ENCODE data around the gene EARS2.
"Not testable (repeated sequence)": the region's sequence is repeated elsewhere in the genome, so short reads cannot be mapped to it uniquely, and the experiment has no call there.

EARS2 gene

DNA sequence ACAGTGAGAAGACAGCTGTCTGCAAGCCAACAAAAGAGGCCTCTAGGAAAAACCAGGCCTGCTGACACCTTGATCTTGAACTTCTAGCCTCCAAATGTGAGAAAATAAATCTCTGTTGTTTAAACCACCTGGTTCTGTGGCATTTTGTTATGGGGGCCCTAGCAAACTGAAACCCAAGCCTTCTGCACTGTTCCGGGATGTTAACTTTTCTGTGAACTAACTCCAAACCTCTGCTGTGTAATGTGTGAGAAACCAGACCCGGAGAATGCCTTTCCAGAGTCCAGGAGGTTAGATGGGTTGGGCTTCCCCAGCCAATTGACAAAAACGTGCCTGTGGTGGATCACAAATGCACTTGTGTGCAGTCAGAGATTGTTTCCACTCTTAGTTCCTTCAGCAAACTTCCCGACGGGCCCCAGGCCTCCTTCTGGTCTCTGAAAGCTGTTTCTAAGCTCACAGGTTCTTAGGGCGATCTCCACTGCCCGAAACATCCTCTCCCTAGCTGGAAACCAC lies 33.2 kb downstream of the EARS2 start:
- DNase-seq = no peak

DNA sequence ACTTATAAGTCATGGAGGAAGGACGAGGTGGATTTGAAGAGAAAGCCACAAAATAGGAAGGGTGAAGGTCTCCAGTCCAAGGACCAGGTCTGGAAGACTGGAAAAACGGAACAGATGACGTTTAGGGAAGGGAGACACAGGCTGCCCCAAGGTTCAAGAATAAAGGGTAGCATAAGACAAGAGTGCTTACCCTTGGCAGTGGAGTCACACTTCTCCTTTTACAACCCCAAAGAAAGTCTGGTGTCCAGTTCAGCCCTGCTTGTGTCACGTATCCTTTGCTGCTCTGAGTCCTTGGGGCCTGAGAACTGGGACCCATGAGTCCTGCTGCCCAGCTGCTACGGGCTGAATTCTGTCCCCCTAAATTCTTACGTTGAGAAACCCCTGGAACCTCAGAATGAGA lies 33.8 kb downstream of the EARS2 start:
- no peak for DNase-seq

DNA sequence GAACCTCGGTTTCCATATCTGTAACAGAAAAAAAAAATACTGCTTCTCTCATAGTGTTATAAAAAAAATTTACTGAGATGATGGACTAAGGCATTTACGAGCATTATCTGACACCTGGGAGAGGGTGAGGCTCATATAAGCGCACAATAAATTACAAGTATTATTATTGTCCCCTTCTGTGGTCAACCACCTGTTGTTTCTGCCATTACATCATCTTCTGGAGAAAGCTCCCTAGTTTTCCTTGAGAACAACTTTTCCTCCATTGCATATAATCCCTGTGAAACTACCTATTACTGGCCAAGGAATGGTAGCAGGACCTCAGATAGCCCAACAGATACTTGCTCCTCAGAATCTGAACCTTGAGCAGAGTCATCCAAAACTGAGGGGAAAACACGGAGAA lies 35.2 kb downstream of the EARS2 start:
- DNase-seq = no peak

DNA sequence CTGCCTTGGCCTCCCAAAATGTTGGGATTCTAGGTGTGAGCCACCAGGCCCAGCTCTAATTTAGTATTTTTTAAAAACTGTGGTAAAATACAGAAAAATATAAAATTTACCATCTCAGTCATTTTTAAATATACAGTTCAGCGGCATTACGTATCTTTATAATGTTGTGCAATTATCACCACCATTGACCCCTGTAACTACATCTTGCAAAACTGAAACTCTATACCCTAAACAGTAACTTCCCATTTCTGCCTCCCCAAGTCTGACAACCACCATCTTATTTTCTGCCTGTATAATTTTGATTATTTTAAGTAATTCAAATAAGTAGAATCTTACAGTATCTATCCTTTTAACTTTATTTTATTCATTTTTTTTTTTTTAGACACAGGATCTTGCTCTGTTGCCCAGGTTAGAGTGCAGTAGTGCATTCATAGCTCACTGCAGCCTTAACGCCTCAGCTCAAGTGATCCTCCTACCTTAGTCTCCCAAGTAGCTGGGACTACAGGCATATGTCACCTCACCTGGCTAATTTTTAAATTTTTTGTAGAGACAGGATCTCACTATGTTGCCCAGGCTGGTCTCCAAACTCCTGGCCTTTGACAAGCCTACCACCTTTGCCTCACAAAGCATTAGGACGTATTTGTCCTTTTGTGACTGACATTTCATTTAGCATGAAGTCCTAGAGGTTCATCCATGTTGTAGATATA lies 36.0 kb downstream of the EARS2 start:
- DNase-seq = no peak

DNA sequence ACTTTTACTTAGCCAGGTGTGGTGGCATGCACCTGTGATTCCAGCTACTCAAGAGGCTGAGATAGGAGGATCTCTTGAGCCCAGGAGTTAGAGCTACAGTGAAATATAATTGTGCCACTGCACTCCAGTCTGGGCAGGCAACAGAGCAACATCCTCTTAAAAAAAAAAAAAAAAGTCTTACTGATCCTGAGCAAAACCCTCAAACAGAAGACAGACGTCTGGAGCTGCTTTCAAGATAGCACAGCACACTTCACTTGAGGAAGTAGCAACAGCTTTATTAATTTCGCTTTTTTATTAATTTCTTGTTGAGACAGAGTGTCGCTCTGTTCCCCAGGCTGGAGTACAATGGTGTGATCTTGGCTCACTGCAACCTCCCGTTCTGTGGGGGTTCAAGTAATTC lies 36.6 kb downstream of the EARS2 start:
- DNase-seq = no peak

DNA sequence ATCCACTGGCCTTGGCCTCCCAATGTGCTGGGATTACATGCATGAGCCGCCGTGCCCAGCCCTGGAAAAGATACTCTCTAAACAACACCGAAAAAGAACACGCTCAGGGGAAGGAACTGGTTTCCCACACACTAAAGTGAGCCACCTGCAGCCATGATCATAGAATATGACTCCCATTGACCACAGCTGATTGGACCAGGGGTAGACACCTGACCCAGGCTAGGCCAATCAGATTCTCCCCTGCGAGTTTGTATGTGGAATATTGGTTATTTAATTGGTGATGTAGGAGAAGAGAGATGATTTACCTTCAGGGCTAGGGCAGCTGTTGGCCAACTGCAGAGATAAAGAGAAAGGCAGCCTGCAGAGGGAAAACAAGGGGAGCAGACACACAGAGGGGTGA lies 37.9 kb downstream of the EARS2 start:
- no peak for DNase-seq

DNA sequence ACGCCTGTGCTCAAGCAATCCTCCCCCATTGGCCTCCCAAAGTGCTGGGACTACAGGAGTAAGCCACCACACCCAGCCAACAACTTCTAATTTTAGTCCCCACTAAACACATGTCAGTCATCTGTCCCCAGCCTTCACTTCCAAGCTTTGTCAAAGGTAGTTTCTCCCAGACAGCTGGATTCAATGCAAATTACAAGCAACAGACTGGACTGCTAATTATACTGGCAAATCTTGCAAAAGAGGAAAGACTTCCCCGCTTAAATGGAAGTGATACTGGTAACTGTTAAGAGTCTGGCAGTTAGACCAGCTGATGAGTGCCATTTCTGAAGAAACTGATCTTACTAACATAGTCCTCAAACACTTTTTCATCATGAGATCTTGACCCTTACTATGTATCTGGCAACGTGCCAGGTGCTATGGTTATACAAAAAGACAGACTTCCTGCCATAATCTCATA lies 38.7 kb downstream of the EARS2 start:
- DNase-seq = no peak

DNA sequence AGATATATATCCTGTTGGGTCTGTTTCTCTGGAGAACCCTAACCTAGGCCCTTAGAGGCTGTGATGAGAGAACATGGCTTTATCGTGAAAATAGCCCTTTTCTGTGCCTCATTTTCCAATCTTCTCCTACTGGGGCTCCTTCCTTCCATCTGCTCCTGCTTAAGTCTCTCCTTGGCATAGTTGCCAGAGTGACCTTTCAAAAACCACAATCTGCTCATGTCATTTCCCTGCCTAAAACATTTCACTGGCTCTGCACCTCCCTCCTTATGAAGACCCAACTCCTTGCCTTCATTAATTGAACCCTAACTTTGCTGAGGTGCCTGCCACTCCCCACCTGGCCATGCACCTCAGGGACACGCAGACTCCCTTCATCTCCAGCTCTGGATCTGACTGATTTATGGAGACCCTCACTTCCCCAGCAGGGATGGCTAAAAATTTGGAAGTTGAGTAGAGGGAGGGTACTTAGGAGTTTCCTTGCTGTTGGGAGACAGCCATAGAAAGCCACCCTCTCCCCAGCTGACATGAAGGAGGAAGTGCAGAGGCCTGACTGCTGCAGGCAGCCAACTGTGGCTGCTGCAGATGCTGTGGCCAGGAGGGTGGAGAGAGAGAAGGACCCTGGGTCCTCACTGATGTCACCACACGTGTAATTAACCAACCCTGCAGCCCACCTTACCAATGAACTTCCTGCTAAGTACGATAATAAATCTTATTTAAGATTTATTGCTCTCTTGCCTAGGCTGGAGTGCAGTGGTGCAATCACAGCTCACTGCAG lies 40.6 kb downstream of the EARS2 start:
- no peak for DNase-seq

DNA sequence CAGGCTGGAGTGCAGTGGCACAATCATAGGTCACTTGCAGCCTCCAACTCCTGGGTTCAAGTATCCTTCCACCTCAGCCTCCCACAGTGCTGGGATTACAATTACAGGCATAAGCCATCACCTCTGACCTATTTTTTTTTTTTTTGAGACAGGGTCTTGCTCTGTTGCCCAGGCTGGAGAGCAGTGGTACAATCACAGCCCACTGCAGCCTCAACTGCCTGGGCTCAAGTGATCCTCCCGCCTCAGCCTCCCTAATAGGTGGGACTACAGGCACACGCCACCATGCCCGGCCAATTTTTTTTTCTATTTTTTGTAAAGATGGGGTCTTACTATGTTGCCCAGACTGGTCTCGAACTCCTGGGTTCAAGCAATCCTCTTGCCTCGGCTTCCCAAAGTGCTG lies 41.3 kb downstream of the EARS2 start:
- no peak for DNase-seq

DNA sequence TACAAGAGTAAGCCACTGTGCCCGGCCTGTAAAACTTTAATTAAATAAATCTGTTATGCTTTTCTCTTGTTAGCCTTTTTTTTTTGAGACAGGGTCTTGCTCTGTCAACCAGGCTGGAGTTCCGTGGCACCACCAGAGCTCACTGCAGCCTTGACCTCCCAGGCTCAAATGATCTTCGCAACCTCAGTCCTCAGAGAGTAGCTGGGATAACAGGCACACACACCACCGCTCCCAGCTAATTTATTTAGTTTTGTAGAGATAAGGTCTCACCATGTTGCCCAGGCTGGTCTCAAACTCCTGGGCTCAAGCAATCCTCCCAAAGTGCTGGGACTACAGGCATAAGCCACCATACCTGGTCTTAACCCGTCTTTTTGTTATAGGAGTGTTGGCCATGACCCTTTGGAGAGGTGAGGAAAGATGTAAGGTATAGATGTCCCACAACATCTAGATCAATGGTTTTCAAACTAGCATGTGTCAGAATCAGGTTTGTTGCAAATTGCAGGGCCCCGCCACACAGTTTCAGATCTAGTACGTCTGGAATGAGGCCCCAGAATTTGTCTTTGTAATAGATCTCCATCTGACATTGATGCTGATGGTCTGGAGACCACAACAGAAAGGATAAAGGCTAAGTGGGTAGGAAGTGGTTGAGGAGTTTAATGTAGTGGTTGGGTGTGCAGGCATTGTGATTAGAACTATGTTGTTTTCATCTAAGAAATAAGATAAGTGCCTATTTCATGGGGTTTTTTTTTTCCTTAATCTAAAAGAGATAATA lies 42.6 kb downstream of the EARS2 start:
- DNase-seq = peak; percentile 43

DNA sequence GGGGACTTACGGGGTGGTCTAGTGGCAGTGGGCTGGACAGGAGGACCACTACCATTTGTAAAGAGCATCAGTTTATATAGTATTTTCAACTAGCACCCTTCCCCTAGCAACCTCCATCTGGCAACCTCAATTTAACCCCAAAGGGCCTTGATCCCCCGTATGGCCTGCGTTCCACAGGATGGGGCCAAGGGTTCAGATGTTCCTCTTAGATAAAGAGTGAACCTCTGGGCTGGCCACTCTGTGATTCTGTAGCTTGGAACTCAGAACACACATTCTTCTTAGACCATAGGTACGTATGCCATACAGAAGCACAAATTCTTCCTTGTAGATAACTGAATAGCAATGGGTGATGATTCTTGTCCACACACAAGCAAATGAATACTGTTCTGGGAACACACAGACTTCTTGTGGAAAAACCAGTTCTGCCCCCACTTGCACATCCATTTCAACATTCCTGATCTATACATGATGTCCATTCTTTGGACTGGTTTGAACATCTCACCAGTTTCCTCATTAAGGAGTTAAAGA lies 44.9 kb downstream of the EARS2 start:
- DNase-seq = no peak

DNA sequence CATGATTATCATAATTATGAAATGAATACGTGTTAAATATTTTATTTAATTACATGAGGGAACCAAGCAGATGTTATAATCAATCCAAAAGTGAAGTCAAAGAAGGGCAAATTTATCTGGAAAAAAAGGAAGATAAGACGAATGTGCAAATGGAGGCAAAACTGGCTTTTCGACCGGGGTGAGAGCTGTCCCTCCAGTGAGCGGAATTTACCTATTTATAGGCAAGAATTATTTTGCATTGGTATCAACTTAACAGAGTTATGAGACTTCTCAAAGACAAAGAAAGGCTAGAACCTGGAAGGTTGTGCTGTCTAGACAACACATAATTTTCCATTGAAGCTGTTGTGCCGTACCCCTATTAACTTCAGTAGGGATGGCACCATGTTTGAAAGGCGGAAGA lies 45.4 kb downstream of the EARS2 start:
- DNase-seq = no peak

DNA sequence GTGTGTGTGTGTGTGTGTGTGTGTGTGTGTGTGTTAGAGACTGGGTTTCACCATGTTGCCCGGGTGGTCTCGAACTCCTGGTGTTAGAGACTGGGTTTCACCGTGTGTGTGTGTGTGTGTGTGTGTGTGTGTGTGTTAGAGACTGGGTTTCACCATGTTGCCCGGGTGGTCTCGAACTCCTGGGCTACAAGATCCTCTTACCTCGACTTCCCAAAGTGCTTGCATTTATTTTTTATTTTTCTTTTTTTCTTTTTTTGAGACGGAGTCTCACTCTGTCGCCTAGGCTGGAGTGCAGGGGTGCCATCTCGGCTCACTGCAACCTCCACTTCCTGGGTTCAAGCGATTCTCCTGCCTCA lies 46.3 kb downstream of the EARS2 start:
- not testable (repeated sequence) for DNase-seq

DNA sequence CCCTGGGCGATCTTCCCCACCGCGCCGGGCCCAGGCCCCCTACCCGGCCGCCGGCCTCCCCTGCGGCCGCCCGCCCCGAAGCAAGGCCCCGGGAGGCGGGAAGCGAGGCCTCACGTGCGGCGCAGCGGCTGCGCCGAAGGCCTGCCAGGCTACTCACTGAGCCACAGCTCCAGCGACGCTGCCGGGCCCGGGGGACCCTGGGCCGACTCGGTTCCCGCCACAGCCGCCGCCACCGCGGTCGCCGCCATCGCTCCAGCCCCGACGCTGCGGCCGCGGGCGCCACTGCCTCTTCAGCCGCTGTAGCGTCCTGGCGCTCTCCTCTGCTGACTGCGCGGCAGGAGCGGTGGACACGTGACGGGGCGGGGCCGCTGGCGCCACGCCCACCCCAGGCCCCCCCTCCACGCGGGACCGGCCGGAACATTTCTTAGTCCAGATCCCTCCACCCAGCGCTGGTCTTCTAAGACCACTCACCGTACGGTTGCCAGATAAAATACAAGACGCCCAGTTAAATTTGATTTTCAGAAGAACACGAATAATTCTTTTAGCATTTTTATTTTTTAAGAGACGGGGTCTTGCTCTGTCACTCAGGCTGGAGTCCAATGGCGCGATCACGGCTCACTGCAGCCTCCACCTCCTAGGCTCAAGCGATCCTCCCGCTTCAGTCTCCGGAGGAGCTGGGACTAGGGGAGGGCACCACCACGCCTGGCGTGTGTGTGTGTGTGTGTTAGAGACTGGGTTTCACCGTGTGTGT lies 46.8 kb downstream of the EARS2 start, which contains the start of gene GGA2:
Gene GGA2, minus strand, starts transcription at position 331 of the 751 bp plus-strand sequence. Its CDS starts 83 bp downstream, at position 248.
- peak; percentile 84 for DNase-seq

DNA sequence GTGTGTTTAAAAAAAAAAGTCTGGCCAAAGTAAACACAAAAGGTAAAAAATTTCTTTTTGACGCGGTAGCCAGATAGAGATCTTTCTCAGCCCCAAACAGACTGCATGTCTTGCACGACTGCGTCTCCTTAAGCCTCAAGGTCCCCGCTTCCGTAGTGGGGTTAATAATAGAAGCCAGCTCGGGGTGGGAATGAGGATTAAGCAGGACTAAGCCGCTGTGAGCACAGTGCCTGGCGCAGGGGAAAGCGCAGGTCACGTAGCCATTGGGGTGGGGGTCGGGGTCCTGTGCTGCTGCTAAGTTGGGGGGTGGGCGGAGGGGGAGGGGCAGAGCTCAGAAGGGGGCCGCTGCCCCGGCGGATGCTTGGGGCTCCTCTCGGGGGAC lies 47.4 kb downstream of the EARS2 start:
- DNase-seq = peak; percentile 49

DNA sequence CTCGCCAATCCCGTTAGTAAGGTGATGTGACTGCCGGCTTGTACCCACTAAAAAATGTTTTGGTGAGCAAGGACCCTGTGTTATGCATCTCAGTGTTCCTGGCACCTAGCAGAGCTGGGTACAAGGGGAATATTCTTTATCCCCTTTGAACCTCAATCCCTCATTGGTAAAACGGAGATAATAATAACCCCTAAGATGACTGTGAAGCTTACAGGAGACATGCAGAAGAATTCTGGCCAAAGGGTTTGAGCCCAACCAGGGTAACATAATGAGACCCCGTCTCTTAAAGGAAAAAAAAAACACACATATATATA lies 47.8 kb downstream of the EARS2 start:
- no peak for DNase-seq

DNA sequence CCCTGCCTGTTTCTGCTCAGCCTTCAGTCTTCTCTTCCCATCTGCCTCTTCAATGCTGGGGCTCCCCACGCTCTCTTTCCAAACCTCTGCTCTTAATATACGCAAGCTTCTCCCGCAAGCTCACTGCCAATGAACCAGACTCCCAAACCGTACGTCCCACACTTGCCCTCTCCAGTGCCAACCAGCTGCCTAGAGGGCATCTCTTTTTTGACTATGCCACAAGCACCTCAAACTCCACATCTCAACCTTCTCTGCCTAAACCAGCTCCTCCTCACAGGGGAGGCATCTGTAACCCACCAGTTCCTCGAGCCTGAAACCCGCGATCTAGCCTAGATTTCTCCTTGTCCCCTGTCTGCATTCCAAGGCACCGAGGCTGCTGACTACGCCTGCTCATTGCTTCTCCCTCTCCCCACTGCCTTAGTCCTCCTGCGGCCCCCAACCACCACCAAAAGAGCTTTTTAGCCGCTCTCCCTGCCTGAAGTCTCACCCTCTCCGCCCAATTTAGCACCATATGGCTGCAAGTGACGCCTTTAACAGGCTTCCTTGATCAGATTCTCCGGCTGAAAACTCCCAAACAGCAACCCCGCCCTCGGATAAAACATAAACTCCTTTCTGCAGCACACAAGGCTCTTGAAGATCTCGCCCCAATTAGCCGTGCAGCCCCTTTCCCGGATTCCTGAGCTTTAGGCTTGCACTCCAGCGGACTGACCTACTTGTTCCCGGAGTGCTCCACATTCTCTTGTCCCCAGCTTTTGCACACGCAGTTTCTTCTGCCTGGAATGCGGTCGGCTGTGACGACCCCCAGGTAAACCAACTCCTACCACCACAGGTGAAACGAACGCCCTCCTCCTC lies 48.3 kb downstream of the EARS2 start:
- no peak for DNase-seq

DNA sequence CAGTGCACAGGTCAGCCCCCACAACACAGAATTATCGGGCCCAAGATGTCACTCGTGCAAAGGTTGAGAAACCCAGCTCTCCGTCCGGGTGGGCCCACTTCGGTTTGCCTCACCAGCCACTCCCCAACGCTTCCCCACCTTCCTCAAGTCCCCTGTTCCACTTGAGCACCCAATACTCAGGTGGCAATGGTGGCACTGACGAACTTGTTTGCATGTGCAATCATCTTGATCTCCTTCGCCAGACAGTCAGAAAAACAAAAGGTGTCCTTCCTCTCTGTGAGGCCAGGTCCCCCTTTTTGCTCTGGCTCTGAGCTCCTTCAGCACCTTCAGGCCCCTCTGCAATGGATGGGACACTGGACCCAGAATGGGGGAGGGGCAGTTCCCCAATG lies 50.5 kb downstream of the EARS2 start:
- no peak for DNase-seq

DNA sequence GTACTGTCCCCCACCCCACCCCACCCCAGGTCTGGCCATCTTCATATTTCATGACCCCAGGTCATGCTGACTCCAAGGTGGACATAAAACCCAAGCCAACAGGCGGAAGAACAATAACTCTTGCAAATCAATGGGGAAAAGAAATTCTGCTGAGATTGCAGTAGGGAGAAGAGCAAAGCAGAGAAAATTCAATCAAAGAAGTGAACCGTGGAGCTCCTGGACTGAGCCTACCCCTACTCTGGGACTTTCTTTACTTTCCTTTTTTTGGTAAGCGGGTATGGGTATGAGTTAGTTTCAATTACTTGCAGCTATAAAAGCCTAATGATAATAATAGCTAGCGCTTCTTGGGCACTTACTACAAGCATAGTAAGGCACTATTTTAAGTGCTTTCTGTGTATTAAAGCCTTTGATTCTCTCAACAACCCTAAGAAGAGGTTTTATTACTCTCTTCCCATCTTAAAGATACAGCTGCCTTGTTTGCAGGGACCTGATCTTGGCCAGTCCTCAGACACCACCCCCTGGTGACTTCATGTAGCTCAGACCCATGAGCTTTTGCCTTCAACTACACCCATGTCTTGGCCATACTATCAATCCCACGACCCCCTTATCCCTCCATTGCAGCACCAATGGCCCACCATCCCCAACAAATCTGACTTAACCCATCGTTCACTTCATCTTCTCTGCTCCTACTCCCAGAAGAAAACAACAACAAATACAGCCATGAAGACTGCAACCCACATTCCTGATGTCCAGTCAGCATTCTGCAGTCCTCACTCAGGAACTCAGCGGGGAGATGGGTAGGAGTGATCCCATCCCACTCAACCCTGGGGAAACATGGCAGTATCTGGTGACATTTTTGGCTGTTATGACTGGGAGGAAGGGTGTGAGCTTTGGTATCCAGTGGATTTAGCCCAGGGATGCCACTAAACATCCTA lies 51.2 kb downstream of the EARS2 start:
- DNase-seq = no peak

DNA sequence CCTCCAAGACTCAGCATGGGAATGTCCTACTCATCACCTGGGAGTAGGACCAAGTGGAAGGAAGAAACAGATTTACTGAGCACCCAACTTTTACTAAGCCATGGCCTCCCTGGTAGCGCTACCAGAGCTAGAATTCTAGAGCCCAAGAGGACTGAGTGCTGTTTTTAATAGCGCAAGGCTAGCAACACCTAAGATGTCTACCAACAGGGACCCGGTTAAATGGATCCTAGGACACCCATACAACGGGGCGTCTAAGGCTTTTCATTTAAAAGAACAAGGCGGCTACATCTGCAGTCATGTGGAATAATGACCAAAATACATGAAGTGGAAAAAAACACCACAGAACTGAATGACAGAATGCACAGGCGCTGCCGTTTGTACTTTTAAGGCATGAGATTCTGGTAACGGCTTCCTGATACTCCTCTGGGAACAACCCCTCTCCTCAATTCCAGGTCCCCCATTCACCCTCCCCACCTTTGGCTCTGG lies 51.9 kb downstream of the EARS2 start:
- DNase-seq = no peak

Measured in CD4-positive, alpha-beta T cell treated with Interleukin-17A for 4 hours (primary cell).